Loucy (cell line): ENCODE results near the gene ADI1.
"Not testable (repeated sequence)": the region's sequence is repeated elsewhere in the genome, so short reads cannot be mapped to it uniquely, and the experiment has no call there.

Experiments used
- H2AFZ ChIP-seq: fragments of 200-600 bp; sonication (generic); 2 replicates; pipeline ENCODE4 v1.6.0; 2016; ENCODE audit warnings: antibody characterized with exemption, mild to moderate bottlenecking, low read length, moderate library complexity
- H3F3A ChIP-seq: fragments of 200-600 bp; 2 replicates; pipeline ENCODE4 v1.6.0; 2016; ENCODE audit warnings: antibody characterized with exemption, low read depth, mild to moderate bottlenecking
- H3K27me3 ChIP-seq: fragments of 200-600 bp; sonication (generic); 2 replicates; pipeline ENCODE4 v1.6.1; 2014; ENCODE audit warnings: low read length, mild to moderate bottlenecking; ENCODE audit not compliant: insufficient read depth, poor library complexity, severe bottlenecking
- H3K36me3 ChIP-seq: fragments of 200-600 bp; sonication (generic); 2 replicates; pipeline ENCODE4 v1.6.1; 2016; ENCODE audit warnings: low read length; ENCODE audit not compliant: insufficient read depth
- H3K4me1 ChIP-seq: fragments of 200-600 bp; sonication (generic); 2 replicates; pipeline ENCODE4 v1.5.1; 2014; ENCODE audit warnings: low read length, mild to moderate bottlenecking; ENCODE audit not compliant: insufficient read depth, poor library complexity, severe bottlenecking
- H3K4me2 ChIP-seq: fragments of 200-600 bp; sonication (generic); 2 replicates; pipeline ENCODE4 v1.6.0; 2014; ENCODE audit warnings: antibody characterized with exemption, low read length, low read depth, mild to moderate bottlenecking; ENCODE audit not compliant: poor library complexity, severe bottlenecking
- H3K4me3 ChIP-seq: fragments of 200-600 bp; sonication (generic); 2 replicates; pipeline ENCODE4 v1.5.1; 2014; ENCODE audit warnings: low read length, mild to moderate bottlenecking, mixed read lengths; ENCODE audit not compliant: poor library complexity, severe bottlenecking
- H3K79me2 ChIP-seq: fragments of 200-600 bp; sonication (generic); 2 replicates; pipeline ENCODE4 v1.6.1; 2014; ENCODE audit warnings: low read length; ENCODE audit not compliant: insufficient read depth
- H3K9ac ChIP-seq: fragments of 200-600 bp; sonication (generic); 2 replicates; pipeline ENCODE4 v1.6.0; 2014; ENCODE audit warnings: mild to moderate bottlenecking, low read depth, low read length, moderate library complexity; ENCODE audit not compliant: poor library complexity, severe bottlenecking
- H3K9me2 ChIP-seq: fragments of 200-600 bp; sonication (generic); replicated peaks from 2 replicates; pipeline ENCODE4 v1.6.1; 2016; ENCODE audit warnings: low read depth, low read length, mixed read lengths
- H3K9me3 ChIP-seq: fragments of 200-600 bp; sonication (generic); 2 replicates; pipeline ENCODE4 v1.6.1; 2014; ENCODE audit warnings: mild to moderate bottlenecking, antibody characterized with exemption, low read length, low read depth; ENCODE audit not compliant: insufficient read depth
- H4K20me1 ChIP-seq: fragments of 200-600 bp; sonication (generic); 2 replicates; pipeline ENCODE4 v1.6.0; 2014; ENCODE audit warnings: antibody characterized with exemption, low read length, mild to moderate bottlenecking; ENCODE audit not compliant: insufficient read depth, poor library complexity, severe bottlenecking
- CTCF ChIP-seq: fragments of 200-600 bp; sonication (generic); conservative IDR thresholded peaks from 2 replicates; pipeline ENCODE4 v1.5.1; 2014; ENCODE audit warnings: mild to moderate bottlenecking, antibody characterized with exemption, low read length
- EZH2phosphoT487 ChIP-seq: fragments of 200-600 bp; IDR thresholded peaks from 2 replicates; pipeline ENCODE4 v1.6.1; 2018; ENCODE audit warnings: antibody characterized with exemption, mild to moderate bottlenecking, moderate library complexity, borderline replicate concordance

The ADI1 gene

GRCh38 chr2:3500326-3500899 is 18.9 kb downstream of the ADI1 start:
- TF ChIP-seq CTCF (no peak), EZH2phosphoT487 (no peak)
- Histone ChIP-seq H2AFZ (no peak overlapping the region), H4K20me1 (no peaks in the 10 kb centered on the region), H3K4me1 (no peaks in the 10 kb centered on the region), H3K27me3 (no peaks in the 10 kb centered on the region), H3K9me3 (no peaks in the 10 kb centered on the region), H3K9ac (no peak overlapping the region), H3K36me3 (peaks cover 78% of the 10 kb centered on the region; the same call in 1 of the 2 replicates), H3K9me2 (no peaks in the 10 kb centered on the region), H3K4me2 (no peak overlapping the region), H3F3A (no peaks in the 10 kb centered on the region), H3K4me3 (no peak overlapping the region), H3K79me2 (peaks cover 5% of the 10 kb centered on the region; the same call in 1 of the 2 replicates)

GRCh38 chr2:3498783-3499394 is 20.4 kb downstream of the ADI1 start:
- Histone ChIP-seq H3K4me3 (no peak overlapping the region), H3K9me3 (no peaks in the 10 kb centered on the region), H3K4me1 (no peaks in the 10 kb centered on the region), H2AFZ (no peak overlapping the region), H3F3A (no peaks in the 10 kb centered on the region), H4K20me1 (no peaks in the 10 kb centered on the region), H3K4me2 (no peak overlapping the region), H3K27me3 (no peaks in the 10 kb centered on the region), H3K36me3 (peaks cover 65% of the 10 kb centered on the region; the same call in 1 of the 2 replicates), H3K79me2 (no peaks in the 10 kb centered on the region; the same call in 1 of the 2 replicates), H3K9me2 (no peaks in the 10 kb centered on the region), H3K9ac (no peak overlapping the region)
- TF ChIP-seq CTCF (no peak), EZH2phosphoT487 (no peak)

- H3F3A ChIP-seq, H3K4me1 ChIP-seq, H3K9me2 ChIP-seq, H3K9me3 ChIP-seq, H4K20me1 ChIP-seq, H2AFZ ChIP-seq, H3K9ac ChIP-seq, H3K4me2 ChIP-seq, H3K4me3 ChIP-seq, H3K27me3 ChIP-seq, H3K79me2 ChIP-seq: not testable (repeated sequence)
- peaks cover 53% of the 10 kb centered on the region; the same call in 1 of the 2 replicates for H3K36me3 ChIP-seq
These were observed 22.6 kb downstream of the ADI1 start for GRCh38 chr2:3496708-3497080.
